Activated CD8-positive, alpha-beta T cell treated with anti-CD3 and anti-CD28 coated beads for 36 hours (primary cell): ENCODE data around the gene RPL29. TPM values are rescaled to one million over a fixed set of nuclear protein-coding genes. Genes with fewer than 3 reads are reported as not detected.
A peak's percentile ranks its signal among the peaks of the same experiment; 100 is the strongest.

Source experiments
- ATAC-seq: fragments of 200-7000 bp; cut with Tn5 transposase; one replicate; pipeline ENCODE4 v1.10.0; 2021; ENCODE audit warnings: mild to moderate bottlenecking, moderate library complexity
- CTCF ChIA-PET: fragments of 350-600 bp; sonication (Branson Sonifier 250); formaldehyde crosslinking; loops from one replicate; lab custom pipeline; 2021; ENCODE audit warnings: antibody characterized with exemption; lab: Charles Lee
- POLR2A ChIA-PET: fragments of 350-600 bp; sonication (Branson Sonifier 250); formaldehyde crosslinking; loops from one replicate; lab custom pipeline; 2021; ENCODE audit warnings: antibody characterized with exemption; lab: Charles Lee
- DNase-seq: peaks from one replicate; pipeline ENCODE4 v3.0.0-alpha.2; 2020
- H3K27ac Mint-ChIP-seq: one replicate; pipeline ENCODE4 v1.8.0; 2021; ENCODE audit warnings: mild to moderate bottlenecking, mixed read lengths
- H3K27me3 Mint-ChIP-seq: one replicate; pipeline ENCODE4 v1.8.0; 2021; ENCODE audit warnings: mixed read lengths
- H3K36me3 Mint-ChIP-seq: one replicate; pipeline ENCODE4 v1.8.0; 2021; ENCODE audit warnings: low read depth, mixed read lengths
- H3K4me1 Mint-ChIP-seq: one replicate; pipeline ENCODE4 v1.8.0; 2021; ENCODE audit warnings: low read depth, mixed read lengths
- H3K4me3 Mint-ChIP-seq: one replicate; pipeline ENCODE4 v1.8.0; 2021; ENCODE audit warnings: mild to moderate bottlenecking, moderate library complexity, mixed read lengths
- H3K9me3 Mint-ChIP-seq: one replicate; pipeline ENCODE4 v1.8.0; 2021; ENCODE audit warnings: mixed read lengths
- intact Hi-C: fragments of 100-400 bp; cut with micrococcal nuclease; formaldehyde crosslinking; loops from one replicate; pipeline ENCODE4 v1.10.0; 2022
- total RNA-seq, 2 experiments: library from RNA; stranded (reverse); gene quantifications; one replicate each; pipeline ENCODE4 v1.2.3, GENCODE V29; 2021
- TF ChIP-seq, protein P1 (sequence below): fragments of 200-600 bp; IDR thresholded peaks from one replicate; pipeline ENCODE4 v1.8.0; 2022; ENCODE audit warnings: antibody characterized with exemption, mild to moderate bottlenecking

Gene RPL29
- total RNA-seq, 2 experiments from 2014 or later = 2,039 to 2,045 TPM

- intact Hi-C loops = no loop called here
- ChIA-PET CTCF (interaction anchor here (1.5 to 3.3 kb wide), 3 partner anchors 14 to 34 kb away, joined by 3 to 14 read pairs (median 6); partner anchors contain the start of genes PARP3 and RRP9), POLR2A (interaction anchor here (0.9 to 1.8 kb wide), 4 partner anchors 11 to 24 kb away, joined by 4 to 11 read pairs (median 8); no protein-coding TSS in a partner anchor)
- H3K9me3 Mint-ChIP-seq = no peaks in the 10 kb centered on the region
- ATAC-seq (peak; percentile 7), DNase-seq (no peak)
- peaks cover 16% of the 10 kb centered on the region for H3K4me1 Mint-ChIP-seq
- TF ChIP-seq, protein P1, sequence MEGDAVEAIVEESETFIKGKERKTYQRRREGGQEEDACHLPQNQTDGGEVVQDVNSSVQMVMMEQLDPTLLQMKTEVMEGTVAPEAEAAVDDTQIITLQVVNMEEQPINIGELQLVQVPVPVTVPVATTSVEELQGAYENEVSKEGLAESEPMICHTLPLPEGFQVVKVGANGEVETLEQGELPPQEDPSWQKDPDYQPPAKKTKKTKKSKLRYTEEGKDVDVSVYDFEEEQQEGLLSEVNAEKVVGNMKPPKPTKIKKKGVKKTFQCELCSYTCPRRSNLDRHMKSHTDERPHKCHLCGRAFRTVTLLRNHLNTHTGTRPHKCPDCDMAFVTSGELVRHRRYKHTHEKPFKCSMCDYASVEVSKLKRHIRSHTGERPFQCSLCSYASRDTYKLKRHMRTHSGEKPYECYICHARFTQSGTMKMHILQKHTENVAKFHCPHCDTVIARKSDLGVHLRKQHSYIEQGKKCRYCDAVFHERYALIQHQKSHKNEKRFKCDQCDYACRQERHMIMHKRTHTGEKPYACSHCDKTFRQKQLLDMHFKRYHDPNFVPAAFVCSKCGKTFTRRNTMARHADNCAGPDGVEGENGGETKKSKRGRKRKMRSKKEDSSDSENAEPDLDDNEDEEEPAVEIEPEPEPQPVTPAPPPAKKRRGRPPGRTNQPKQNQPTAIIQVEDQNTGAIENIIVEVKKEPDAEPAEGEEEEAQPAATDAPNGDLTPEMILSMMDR = no peak
- H3K4me3 Mint-ChIP-seq = peak overlapping the region; percentile 72
- no peaks in the 10 kb centered on the region for H3K27me3 Mint-ChIP-seq
- no peak overlapping the region for H3K27ac Mint-ChIP-seq
- H3K36me3 Mint-ChIP-seq = peaks cover 2% of the 10 kb centered on the region
Measured at GRCh38 chr3:51968170-51968775, 27.4 kb downstream of the RPL29 start.

DNA sequence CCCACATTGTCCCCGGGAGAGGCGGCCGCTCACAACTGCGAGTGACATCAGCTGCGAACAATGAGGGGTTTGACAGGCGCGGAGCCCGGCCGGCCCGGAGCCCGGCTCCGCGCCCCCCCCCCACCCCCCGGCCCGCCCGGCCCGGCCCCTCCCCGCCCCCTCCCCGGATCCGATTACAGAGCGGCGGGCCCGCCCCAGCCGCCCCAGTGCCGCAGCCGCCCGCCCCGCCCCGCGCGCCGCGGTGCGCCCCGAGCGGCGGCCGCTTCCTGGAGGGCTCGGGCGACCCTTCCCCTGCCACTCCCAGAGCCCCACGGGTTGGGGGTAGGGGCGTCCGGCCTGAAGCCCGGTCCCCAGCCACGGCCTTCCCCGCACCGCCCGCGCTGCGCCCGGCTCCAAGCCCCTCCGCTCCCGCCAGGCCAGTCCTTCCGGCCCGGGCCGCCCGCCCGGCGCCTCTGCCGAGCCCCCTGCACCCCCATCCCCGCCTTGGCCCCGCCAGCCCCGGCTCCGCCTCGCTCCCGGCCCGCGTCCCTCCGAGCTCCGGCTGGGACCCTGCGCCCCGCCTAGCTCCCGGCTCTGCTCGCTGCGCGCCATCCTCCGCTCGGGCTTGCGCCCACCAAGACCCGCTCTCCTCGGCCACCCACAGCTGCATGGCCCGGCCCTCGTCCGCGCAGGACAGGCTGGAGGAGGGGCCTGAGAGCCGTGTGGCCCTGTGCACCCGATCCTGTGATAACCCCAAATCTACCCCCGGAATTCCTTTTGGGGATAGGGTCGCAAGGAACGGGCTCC, 28.1 kb downstream of the RPL29 start, which contains the start of gene PCBP4:
PCBP4 (minus strand) TSS at position 71 of the 786 bp plus-strand sequence. CDS start 6,214 bp downstream, outside the sequence.
- Mint-ChIP-seq H3K4me3 (peak within 1 kb of the TSS; percentile 72), H3K36me3 (peaks cover 2% of the 10 kb centered on the region), H3K27ac (peak within 1 kb of the TSS; percentile 11), H3K27me3 (no peaks in the 10 kb centered on the region), H3K9me3 (no peaks in the 10 kb centered on the region), H3K4me1 (peaks cover 16% of the 10 kb centered on the region)
- ATAC-seq (peak; percentile 68), DNase-seq (no peak)
- intact Hi-C loops = no loop called here
- TF ChIP-seq, protein P1 = no peak
- POLR2A ChIA-PET = interaction anchor here (0.9 kb wide), 1 partner anchor 25 kb away, joined by 10 read pairs; no protein-coding TSS in a partner anchor
- CTCF ChIA-PET = interaction anchor here (1.7 to 3.3 kb wide), 2 partner anchors 15 to 26 kb away, joined by 6 to 14 read pairs; partner anchors contain the start of genes PARP3 and RRP9

- TF ChIP-seq, protein P1 = no peak
- Mint-ChIP-seq H3K4me3 (peak overlapping the region; percentile 69), H3K9me3 (no peaks in the 10 kb centered on the region), H3K36me3 (no peaks in the 10 kb centered on the region), H3K27ac (peak overlapping the region; percentile 11), H3K4me1 (peaks cover 14% of the 10 kb centered on the region), H3K27me3 (no peaks in the 10 kb centered on the region)
- CTCF ChIA-PET = interaction anchor here (1.4 to 3.3 kb wide), 3 partner anchors 9 to 25 kb away, joined by 5 to 14 read pairs (median 6); partner anchors contain the start of genes PARP3 and RRP9
- intact Hi-C loops = no loop called here
- POLR2A ChIA-PET = no interaction called here
- peak; percentile 65 for ATAC-seq
- DNase-seq = no peak
Measured at GRCh38 chr3:51966922-51967383, 28.7 kb downstream of the RPL29 start.

DNA sequence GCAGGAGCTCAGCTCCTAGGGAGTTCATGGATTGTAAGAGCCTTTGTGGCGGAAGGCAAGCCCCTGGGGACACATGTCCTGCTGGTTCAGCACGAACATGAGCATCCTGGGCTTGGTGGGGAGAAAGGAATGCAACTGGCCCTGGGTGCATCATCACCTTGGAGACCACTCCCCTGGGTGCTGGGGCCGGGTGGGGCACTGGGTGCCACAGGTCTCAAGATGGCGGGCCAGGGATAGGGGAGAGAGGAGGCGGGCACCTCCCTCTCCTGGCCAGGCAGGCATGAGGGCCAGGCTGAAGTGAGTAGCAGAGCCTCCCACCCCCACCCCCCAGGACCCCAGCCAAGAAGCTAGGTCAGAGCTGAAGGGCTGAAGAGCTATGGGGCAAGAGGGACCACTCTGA, 29.2 kb downstream of the RPL29 start:
- ATAC-seq (no peak), DNase-seq (no peak)
- no peaks in the 10 kb centered on the region for H3K9me3 Mint-ChIP-seq
- no peaks in the 10 kb centered on the region for H3K36me3 Mint-ChIP-seq
- intact Hi-C loops = no loop called here
- ChIA-PET POLR2A (interaction anchor here (2.0 kb wide), 1 partner anchor 11 kb away, joined by 6 read pairs; the partner anchor contains the start of gene GPR62), CTCF (interaction anchor here (1.4 to 3.3 kb wide), 2 partner anchors 9 to 24 kb away, joined by 5 to 14 read pairs; partner anchors contain the start of genes PARP3 and RRP9)
- peaks cover 11% of the 10 kb centered on the region for H3K4me1 Mint-ChIP-seq
- H3K4me3 Mint-ChIP-seq = peak overlapping the region; percentile 69
- peak overlapping the region; percentile 11 for H3K27ac Mint-ChIP-seq
- no peaks in the 10 kb centered on the region for H3K27me3 Mint-ChIP-seq
- TF ChIP-seq, protein P1 = no peak
